ENCODE data around the gene HIRIP3.

The HIRIP3 gene

DNA sequence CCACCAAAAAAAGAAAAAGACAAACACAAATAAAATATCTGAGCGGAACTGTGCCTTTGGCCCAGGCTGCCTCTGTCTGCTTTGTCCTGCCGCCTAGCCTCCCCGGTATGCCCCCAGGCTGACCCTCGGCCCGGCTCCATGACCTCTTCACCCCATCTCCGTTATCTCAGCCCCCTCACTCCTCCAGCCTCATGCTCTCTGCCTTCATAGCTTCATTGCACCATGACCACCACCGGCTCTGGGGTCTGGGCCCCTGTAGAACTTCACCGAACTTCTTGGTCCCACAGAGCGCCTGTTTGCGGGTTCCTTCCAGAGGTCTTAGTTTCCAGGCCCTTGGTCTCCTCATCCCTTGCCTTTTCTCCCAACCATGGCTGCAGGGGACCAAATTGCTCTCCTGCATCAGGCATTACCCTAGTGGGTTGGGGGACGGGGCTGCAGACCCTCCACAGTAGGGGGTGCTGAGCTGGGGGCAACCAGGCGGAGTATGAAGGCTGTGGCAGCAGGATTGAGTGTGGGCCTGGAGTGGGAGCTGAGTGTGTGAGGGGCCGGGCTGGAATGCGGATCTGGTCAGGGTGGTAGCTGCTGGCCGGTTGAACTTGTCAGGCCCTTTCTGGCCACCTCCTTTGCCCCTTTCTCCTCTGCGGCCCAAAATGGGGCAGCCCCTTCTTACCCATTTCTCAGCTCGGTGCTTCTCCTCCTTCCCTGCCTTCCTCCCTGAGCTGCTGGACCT is 6.9 kb downstream of the HIRIP3 start:
- H3K27ac ChIP-seq (ENCODE audit: low read depth, low read length) = no peak overlapping the region
- H2AFZ ChIP-seq (ENCODE audit: low read length, unreplicated experiment) = no peak overlapping the region
- H3K79me2 ChIP-seq (ENCODE audit: control insufficient read depth, insufficient read depth, low read length, unreplicated experiment) = no peaks in the 10 kb centered on the region
- H3K36me3 ChIP-seq (ENCODE audit: insufficient read depth, low read length) = peaks cover 16% of the 10 kb centered on the region
- no peak overlapping the region for H3K4me3 ChIP-seq (ENCODE audit: low read depth, low read length)
- H3K27me3 ChIP-seq (ENCODE audit: insufficient read depth, low read length) = no peaks in the 10 kb centered on the region
- H3K4me1 ChIP-seq (ENCODE audit: control insufficient read depth, insufficient read depth, low read length, unreplicated experiment) = no peaks in the 10 kb centered on the region

DNA sequence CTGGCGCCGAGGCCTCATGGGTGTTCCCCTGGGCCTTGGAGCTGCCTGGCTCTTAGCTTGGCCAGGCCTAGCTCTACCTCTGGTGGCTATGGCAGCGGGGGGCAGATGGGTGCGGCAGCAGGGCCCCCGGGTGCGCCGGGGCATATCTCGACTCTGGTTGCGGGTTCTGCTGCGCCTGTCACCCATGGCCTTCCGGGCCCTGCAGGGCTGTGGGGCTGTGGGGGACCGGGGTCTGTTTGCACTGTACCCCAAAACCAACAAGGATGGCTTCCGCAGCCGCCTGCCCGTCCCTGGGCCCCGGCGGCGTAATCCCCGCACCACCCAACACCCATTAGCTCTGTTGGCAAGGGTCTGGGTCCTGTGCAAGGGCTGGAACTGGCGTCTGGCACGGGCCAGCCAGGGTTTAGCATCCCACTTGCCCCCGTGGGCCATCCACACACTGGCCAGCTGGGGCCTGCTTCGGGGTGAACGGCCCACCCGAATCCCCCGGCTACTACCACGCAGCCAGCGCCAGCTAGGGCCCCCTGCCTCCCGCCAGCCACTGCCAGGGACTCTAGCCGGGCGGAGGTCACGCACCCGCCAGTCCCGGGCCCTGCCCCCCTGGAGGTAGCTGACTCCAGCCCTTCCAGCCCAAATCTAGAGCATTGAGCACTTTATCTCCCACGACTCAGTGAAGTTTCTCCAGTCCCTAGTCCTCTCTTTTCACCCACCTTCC is 7.9 kb downstream of the HIRIP3 start:
- Histone ChIP-seq H3K4me1 (ENCODE audit: control insufficient read depth, insufficient read depth, low read length, unreplicated experiment) (no peaks in the 10 kb centered on the region), H3K36me3 (ENCODE audit: insufficient read depth, low read length) (peaks cover 22% of the 10 kb centered on the region), H3K79me2 (ENCODE audit: control insufficient read depth, insufficient read depth, low read length, unreplicated experiment) (no peaks in the 10 kb centered on the region), H3K27me3 (ENCODE audit: insufficient read depth, low read length) (no peaks in the 10 kb centered on the region), H3K27ac (ENCODE audit: low read depth, low read length) (no peak overlapping the region), H3K4me3 (ENCODE audit: low read depth, low read length) (no peak overlapping the region), H2AFZ (ENCODE audit: low read length, unreplicated experiment) (no peak overlapping the region)

DNA sequence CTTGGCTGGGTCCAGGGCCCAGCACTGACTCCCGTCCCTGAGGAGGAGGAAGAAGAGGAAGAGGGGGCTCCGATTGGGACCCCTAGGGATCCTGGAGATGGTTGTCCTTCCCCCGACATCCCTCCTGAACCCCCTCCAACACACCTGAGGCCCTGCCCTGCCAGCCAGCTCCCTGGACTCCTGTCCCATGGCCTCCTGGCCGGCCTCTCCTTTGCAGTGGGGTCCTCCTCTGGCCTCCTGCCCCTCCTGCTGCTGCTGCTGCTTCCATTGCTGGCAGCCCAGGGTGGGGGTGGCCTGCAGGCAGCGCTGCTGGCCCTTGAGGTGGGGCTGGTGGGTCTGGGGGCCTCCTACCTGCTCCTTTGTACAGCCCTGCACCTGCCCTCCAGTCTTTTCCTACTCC is 8.5 kb downstream of the HIRIP3 start:
- H2AFZ ChIP-seq (ENCODE audit: low read length, unreplicated experiment) = no peak overlapping the region
- H3K79me2 ChIP-seq (ENCODE audit: control insufficient read depth, insufficient read depth, low read length, unreplicated experiment) = no peaks in the 10 kb centered on the region
- no peaks in the 10 kb centered on the region for H3K27me3 ChIP-seq (ENCODE audit: insufficient read depth, low read length)
- no peak overlapping the region for H3K4me3 ChIP-seq (ENCODE audit: low read depth, low read length)
- peaks cover 22% of the 10 kb centered on the region for H3K36me3 ChIP-seq (ENCODE audit: insufficient read depth, low read length)
- H3K4me1 ChIP-seq (ENCODE audit: control insufficient read depth, insufficient read depth, low read length, unreplicated experiment) = no peaks in the 10 kb centered on the region
- no peak overlapping the region for H3K27ac ChIP-seq (ENCODE audit: low read depth, low read length)

DNA sequence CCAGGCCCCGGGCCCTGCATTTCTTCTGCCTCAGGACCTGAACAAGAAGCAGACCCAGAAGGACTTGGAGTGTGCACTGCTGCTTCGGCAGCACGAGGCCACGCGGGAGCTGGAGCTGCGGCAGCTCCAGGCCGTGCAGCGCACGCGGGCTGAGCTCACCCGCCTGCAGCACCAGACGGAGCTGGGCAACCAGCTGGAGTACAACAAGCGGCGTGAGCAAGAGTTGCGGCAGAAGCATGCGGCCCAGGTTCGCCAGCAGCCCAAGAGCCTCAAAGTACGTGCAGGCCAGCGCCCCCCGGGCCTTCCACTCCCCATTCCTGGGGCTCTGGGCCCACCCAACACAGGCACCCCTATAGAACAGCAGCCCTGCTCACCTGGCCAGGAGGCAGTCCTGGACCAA is 9.2 kb downstream of the HIRIP3 start:
- Histone ChIP-seq H3K79me2 (ENCODE audit: control insufficient read depth, insufficient read depth, low read length, unreplicated experiment) (no peaks in the 10 kb centered on the region), H3K4me3 (ENCODE audit: low read depth, low read length) (no peak overlapping the region), H2AFZ (ENCODE audit: low read length, unreplicated experiment) (no peak overlapping the region), H3K27ac (ENCODE audit: low read depth, low read length) (no peak overlapping the region), H3K36me3 (ENCODE audit: insufficient read depth, low read length) (peaks cover 28% of the 10 kb centered on the region), H3K4me1 (ENCODE audit: control insufficient read depth, insufficient read depth, low read length, unreplicated experiment) (no peaks in the 10 kb centered on the region), H3K27me3 (ENCODE audit: insufficient read depth, low read length) (no peaks in the 10 kb centered on the region)

DNA sequence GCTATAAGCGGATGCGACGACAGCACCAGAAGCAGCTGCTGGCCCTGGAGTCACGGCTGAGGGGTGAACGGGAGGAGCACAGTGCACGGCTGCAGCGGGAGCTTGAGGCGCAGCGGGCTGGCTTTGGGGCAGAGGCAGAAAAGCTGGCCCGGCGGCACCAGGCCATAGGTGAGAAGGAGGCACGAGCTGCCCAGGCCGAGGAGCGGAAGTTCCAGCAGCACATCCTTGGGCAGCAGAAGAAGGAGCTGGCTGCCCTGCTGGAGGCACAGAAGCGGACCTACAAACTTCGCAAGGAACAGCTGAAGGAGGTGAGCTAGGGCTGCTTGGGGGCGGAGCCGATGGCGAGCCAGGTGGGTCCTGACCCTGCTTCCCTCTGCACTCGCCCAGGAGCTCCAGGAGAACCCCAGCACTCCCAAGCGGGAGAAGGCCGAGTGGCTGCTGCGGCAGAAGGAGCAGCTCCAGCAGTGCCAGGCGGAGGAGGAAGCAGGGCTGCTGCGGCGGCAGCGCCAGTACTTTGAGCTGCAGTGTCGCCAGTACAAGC is 10.1 kb downstream of the HIRIP3 start:
- H3K4me3 ChIP-seq (ENCODE audit: low read depth, low read length) = no peak overlapping the region
- H3K36me3 ChIP-seq (ENCODE audit: insufficient read depth, low read length) = peaks cover 34% of the 10 kb centered on the region
- no peak overlapping the region for H3K27ac ChIP-seq (ENCODE audit: low read depth, low read length)
- no peaks in the 10 kb centered on the region for H3K27me3 ChIP-seq (ENCODE audit: insufficient read depth, low read length)
- H3K79me2 ChIP-seq (ENCODE audit: control insufficient read depth, insufficient read depth, low read length, unreplicated experiment) = no peaks in the 10 kb centered on the region
- no peak overlapping the region for H2AFZ ChIP-seq (ENCODE audit: low read length, unreplicated experiment)
- no peaks in the 10 kb centered on the region for H3K4me1 ChIP-seq (ENCODE audit: control insufficient read depth, insufficient read depth, low read length, unreplicated experiment)

DNA sequence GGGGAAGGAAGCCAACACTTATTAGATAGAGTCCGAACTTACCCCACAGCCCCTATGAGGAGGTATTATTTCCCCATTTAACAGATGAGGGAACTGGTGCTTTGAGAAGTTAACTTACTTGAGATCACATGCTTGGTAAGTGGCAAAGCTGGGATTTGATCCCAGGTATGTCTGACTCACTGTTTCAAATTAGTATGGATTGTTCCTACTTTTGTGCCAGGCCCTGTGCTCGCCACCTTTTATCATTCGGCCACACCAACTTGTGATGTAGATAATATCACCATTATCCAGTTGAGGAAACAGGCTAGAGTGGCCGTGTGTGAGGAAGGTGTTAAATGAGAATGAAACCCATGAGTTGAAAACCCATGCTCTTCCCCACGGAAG is 10.7 kb downstream of the HIRIP3 start:
- Histone ChIP-seq H3K27me3 (ENCODE audit: insufficient read depth, low read length) (no peaks in the 10 kb centered on the region), H3K4me3 (ENCODE audit: low read depth, low read length) (no peak overlapping the region), H3K79me2 (ENCODE audit: control insufficient read depth, insufficient read depth, low read length, unreplicated experiment) (no peaks in the 10 kb centered on the region), H3K27ac (ENCODE audit: low read depth, low read length) (no peak overlapping the region), H3K36me3 (ENCODE audit: insufficient read depth, low read length) (peaks cover 40% of the 10 kb centered on the region), H2AFZ (ENCODE audit: low read length, unreplicated experiment) (no peak overlapping the region), H3K4me1 (ENCODE audit: control insufficient read depth, insufficient read depth, low read length, unreplicated experiment) (no peaks in the 10 kb centered on the region)

DNA sequence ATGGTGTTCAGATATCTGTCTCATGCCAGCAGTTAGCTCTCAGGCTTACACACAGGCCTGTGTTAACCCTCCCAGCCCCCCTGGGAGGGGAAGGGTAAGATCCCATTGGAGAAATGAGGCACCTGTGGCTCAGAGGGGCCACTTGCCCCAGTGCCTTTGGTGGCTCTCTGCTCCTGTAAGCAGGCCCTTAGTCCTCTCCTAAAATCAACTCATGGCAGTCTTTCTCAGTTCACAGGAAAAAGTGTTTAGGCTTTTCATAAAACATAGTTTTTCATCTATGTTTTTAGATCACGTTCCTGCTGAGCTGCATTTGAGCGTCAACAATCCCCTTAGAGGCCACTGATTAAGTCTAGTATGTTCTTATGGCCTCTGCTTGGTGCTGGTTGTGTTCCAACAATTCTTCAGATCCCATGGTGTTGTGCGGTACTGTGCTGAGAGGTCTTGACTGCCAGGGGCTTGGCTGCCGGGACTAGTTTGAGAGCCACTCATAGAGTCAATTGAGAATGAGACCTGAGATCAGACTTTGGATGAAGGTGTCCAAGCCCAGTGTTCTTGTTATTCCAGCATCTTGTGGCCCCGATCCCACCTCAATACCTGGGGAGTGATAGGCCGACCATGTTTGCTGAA is 11.2 kb downstream of the HIRIP3 start:
- H3K27me3 ChIP-seq (ENCODE audit: insufficient read depth, low read length) = no peaks in the 10 kb centered on the region
- no peak overlapping the region for H2AFZ ChIP-seq (ENCODE audit: low read length, unreplicated experiment)
- peaks cover 45% of the 10 kb centered on the region for H3K36me3 ChIP-seq (ENCODE audit: insufficient read depth, low read length)
- no peak overlapping the region for H3K4me3 ChIP-seq (ENCODE audit: low read depth, low read length)
- H3K79me2 ChIP-seq (ENCODE audit: control insufficient read depth, insufficient read depth, low read length, unreplicated experiment) = peaks cover 5% of the 10 kb centered on the region
- no peaks in the 10 kb centered on the region for H3K4me1 ChIP-seq (ENCODE audit: control insufficient read depth, insufficient read depth, low read length, unreplicated experiment)
- H3K27ac ChIP-seq (ENCODE audit: low read depth, low read length) = no peak overlapping the region

DNA sequence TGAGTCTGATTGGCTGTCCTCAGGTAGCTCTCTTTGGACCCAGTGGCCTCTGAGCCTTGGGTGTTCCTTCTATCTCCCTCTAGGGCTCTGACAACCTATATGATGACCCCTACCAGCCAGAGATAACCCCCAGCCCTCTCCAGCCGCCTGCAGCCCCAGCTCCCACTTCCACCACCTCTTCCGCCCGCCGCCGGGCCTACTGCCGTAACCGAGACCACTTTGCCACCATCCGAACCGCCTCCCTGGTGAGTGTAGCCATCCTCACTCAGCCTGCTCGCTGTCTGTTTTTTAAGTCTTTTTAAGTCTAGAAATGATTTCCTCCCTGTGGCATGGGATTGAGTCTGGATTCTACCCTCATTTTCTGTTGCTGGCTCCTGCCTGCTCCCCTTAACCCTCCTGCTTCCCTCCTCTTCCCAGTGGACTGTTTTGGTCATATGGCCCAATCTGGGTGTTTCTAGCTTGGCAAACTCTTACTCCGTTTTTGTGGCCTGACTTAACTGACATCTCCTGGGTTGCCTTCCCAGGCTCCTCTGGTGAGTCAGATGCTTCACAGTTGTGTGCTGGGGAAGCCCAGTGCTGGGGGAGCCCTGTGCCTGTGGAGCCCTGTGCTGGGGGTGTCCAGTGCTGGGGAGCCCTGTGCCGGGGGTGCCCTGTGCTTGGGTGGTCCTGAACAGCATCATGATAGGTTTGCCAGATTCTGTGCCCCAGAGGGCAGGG is 11.8 kb downstream of the HIRIP3 start:
- peaks cover 11% of the 10 kb centered on the region for H3K79me2 ChIP-seq (ENCODE audit: control insufficient read depth, insufficient read depth, low read length, unreplicated experiment)
- H2AFZ ChIP-seq (ENCODE audit: low read length, unreplicated experiment) = no peak overlapping the region
- H3K27me3 ChIP-seq (ENCODE audit: insufficient read depth, low read length) = no peaks in the 10 kb centered on the region
- H3K4me3 ChIP-seq (ENCODE audit: low read depth, low read length) = no peak overlapping the region
- no peak overlapping the region for H3K27ac ChIP-seq (ENCODE audit: low read depth, low read length)
- H3K4me1 ChIP-seq (ENCODE audit: control insufficient read depth, insufficient read depth, low read length, unreplicated experiment) = no peaks in the 10 kb centered on the region
- peaks cover 47% of the 10 kb centered on the region for H3K36me3 ChIP-seq (ENCODE audit: insufficient read depth, low read length)

DNA sequence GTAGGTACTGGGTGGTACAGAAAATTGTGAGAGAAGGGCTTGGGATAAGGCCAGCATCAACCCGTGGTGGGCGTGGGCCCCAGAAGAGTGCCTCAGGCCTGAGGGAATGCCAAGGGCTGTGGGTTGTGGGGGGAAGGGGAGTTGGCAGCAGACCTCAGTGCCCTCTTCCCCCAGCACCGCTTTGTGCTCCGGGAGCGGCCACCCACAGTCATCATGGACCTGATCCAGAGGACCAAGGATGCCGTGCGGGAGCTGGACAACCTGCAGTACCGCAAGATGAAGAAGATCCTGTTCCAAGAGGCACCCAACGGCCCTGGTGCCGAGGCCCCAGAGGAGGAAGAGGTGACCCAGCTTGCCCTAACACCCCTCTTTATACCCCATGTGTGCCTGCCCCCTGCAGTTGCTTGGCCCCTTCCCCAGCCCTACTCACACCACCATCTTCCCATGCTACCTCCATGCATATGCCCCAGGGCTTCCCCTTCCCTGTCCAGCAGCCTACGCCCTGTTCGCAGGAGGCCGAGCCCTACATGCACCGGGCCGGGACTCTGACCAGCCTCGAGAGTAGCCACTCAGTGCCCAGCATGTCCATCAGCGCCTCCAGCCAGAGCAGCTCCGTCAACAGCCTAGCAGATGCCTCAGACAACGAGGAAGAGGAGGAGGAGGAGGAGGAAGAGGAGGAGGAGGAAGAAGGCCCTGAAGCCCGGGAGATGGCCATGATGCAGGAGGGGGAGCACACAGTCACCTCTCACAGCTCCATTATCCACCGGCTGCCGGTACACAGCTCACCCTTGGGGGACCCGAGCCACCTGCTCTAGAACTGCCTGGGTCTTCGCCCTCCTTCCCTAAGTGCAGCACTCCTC is 12.6 kb downstream of the HIRIP3 start:
- Histone ChIP-seq H3K27me3 (ENCODE audit: insufficient read depth, low read length) (no peaks in the 10 kb centered on the region), H3K4me3 (ENCODE audit: low read depth, low read length) (no peak overlapping the region), H3K4me1 (ENCODE audit: control insufficient read depth, insufficient read depth, low read length, unreplicated experiment) (no peaks in the 10 kb centered on the region), H3K36me3 (ENCODE audit: insufficient read depth, low read length) (peaks cover 47% of the 10 kb centered on the region), H3K79me2 (ENCODE audit: control insufficient read depth, insufficient read depth, low read length, unreplicated experiment) (peaks cover 18% of the 10 kb centered on the region), H3K27ac (ENCODE audit: low read depth, low read length) (no peak overlapping the region), H2AFZ (ENCODE audit: low read length, unreplicated experiment) (no peak overlapping the region)
